ENCODE results near the gene PPM1A. TPM values are rescaled to one million over a fixed set of nuclear protein-coding genes. Genes with fewer than 3 reads are reported as not detected.

The PPM1A gene
- total RNA-seq, 4 donors from 2014 or later, result 28.2 to 43.7 (median 40.4) TPM

DNA sequence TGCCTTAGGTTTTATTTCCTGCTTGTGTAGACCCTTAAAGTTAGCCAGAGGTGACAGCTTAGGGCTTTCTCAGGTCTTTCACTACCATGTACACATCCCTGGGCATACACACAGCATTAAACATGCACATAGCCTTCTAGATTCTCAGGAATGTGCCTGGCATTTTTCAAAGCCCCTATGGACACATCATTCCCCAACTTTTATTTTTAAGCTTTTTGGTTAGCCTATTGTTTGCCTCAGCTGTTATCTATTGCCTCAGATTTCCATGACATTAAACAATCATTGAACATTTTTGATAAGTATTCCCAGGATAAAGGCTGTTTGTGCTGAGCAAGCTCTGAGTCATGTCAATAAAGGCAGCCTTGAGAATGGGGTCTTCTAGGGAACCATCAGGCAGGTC, 15.1 kb upstream of the PPM1A start:
- H3K27me3 ChIP-seq, result no peaks in the 10 kb centered on the region
- no peak for DNase-seq (ENCODE audit: low spot score in 2 of 2)

GRCh38 chr14:60235440-60235839, 13.6 kb upstream of the PPM1A start:
- no peaks in the 10 kb centered on the region for H3K4me1 ChIP-seq

More for the DNA sequence above, 15.1 kb upstream of the PPM1A start:
- no peak for TF ChIP-seq CTCF (IDR thresholded peaks at IDR 0.05)
- TF ChIP-seq EP300 (IDR thresholded peaks at IDR 0.05), result no peak
- TF ChIP-seq POLR2A (IDR thresholded peaks at IDR 0.05), result no peak
- no peak overlapping the region for H3K27ac ChIP-seq
- H3K9me3 ChIP-seq, result peaks cover 0 to 20% (median 2%) of the 10 kb centered on the region in 4 donors
- H3K36me3 ChIP-seq, result no peaks in the 10 kb centered on the region
- no peak overlapping the region for H3K4me3 ChIP-seq
- H3K4me1 ChIP-seq, result no peaks in the 10 kb centered on the region

GRCh38 chr14:60238955-60239354, 10.1 kb upstream of the PPM1A start:
- no peak overlapping the region for H3K27ac ChIP-seq
- DNase-seq (ENCODE audit: low spot score in 2 of 2), result no peak
- no peaks in the 10 kb centered on the region for H3K27me3 ChIP-seq
- H3K9me3 ChIP-seq, result no peaks in the 10 kb centered on the region
- no peaks in the 10 kb centered on the region for H3K4me1 ChIP-seq
- TF ChIP-seq POLR2A (IDR thresholded peaks at IDR 0.05) (no peak), EP300 (IDR thresholded peaks at IDR 0.05) (no peak), CTCF (IDR thresholded peaks at IDR 0.05) (no peak)
- no peak overlapping the region for H3K4me3 ChIP-seq
- 79 to 84% methylated on average over 3 of the region's 3 CpGs for whole genome bisulfite sequencing, 2 donors
- no peaks in the 10 kb centered on the region for H3K36me3 ChIP-seq

More at GRCh38 chr14:60235440-60235839, 13.6 kb upstream of the PPM1A start:
- Histone ChIP-seq H3K27me3 (no peaks in the 10 kb centered on the region), H3K4me3 (no peak overlapping the region), H3K27ac (no peak overlapping the region), H3K36me3 (no peaks in the 10 kb centered on the region), H3K9me3 (peaks cover 0 to 20% (median 2%) of the 10 kb centered on the region in 4 donors)
- DNase-seq (ENCODE audit: low spot score in 2 of 2), result no peak
- TF ChIP-seq POLR2A (IDR thresholded peaks at IDR 0.05) (no peak), CTCF (IDR thresholded peaks at IDR 0.05) (no peak), EP300 (IDR thresholded peaks at IDR 0.05) (no peak)
- WGBS, 2 donors, result 31% methylated on average over 2 of the region's 2 CpGs

DNA sequence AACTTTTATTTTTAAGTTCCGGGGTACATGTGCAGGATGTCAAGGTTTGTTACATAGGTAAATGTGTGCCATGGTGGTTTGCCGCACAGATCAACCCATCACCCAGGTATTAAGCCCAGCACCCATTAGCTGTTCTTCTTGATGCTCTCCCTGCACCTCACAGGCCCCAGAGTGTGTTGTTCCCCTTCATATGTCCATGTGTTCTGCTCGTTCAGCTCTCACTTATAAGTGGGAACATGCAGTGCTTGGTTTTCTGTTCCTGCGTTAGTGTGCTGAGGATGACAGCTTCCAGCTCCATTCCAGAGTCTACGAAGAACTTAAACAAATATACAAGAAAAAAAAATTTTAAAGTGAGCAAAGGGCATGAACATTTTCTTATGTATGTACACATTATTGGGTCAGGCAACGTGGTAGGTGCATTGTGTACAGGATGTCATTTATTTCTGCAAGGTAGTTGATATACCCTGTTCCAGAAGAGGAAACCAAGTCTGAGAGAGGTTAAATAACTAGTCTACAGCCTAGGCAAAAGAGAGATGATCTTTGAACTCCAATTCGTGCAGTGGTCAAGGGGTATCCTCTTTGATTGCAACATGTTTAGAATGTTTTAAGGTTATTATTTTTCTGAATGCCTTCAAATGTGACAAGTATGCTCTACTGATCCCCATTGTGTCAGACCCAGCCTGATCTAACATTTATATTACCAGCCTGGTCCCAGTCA, 8.7 kb upstream of the PPM1A start:
- Histone ChIP-seq H3K27me3 (no peaks in the 10 kb centered on the region), H3K4me1 (no peaks in the 10 kb centered on the region), H3K4me3 (no peak overlapping the region), H3K27ac (no peak overlapping the region), H3K9me3 (no peaks in the 10 kb centered on the region), H3K36me3 (no peaks in the 10 kb centered on the region)
- 74 to 80% methylated on average over 7 of the region's 7 CpGs for WGBS, 2 donors
- DNase-seq (ENCODE audit: low spot score in 2 of 2), result no peak
- TF ChIP-seq EP300 (IDR thresholded peaks at IDR 0.05) (no peak), CTCF (IDR thresholded peaks at IDR 0.05) (no peak), POLR2A (IDR thresholded peaks at IDR 0.05) (no peak)

GRCh38 chr14:60241091-60241490, 7.9 kb upstream of the PPM1A start:
- no peak for DNase-seq (ENCODE audit: low spot score in 2 of 2)
- no peaks in the 10 kb centered on the region for H3K9me3 ChIP-seq
- 26 to 33% methylated on average over 1 of the region's 1 CpG for WGBS, 2 donors
- H3K27me3 ChIP-seq, result no peaks in the 10 kb centered on the region
- H3K4me1 ChIP-seq, result no peaks in the 10 kb centered on the region
- TF ChIP-seq EP300 (IDR thresholded peaks at IDR 0.05), result no peak
- no peak for TF ChIP-seq POLR2A (IDR thresholded peaks at IDR 0.05)
- no peak for TF ChIP-seq CTCF (IDR thresholded peaks at IDR 0.05)
- no peaks in the 10 kb centered on the region for H3K36me3 ChIP-seq
- no peak overlapping the region for H3K27ac ChIP-seq
- no peak overlapping the region for H3K4me3 ChIP-seq

All from tibial nerve (tissue), 4 donors.